BE2C (cell line): ENCODE measurements around the gene HTR6.
"Not testable (repeated sequence)": the region's sequence is repeated elsewhere in the genome, so short reads cannot be mapped to it uniquely, and the experiment has no call there.

ENCODE experiments used
- DNase-seq: peaks from one replicate; pipeline ENCODE4 v3.0.0-alpha.2; 2020
- H3K27me3 ChIP-seq: fragments of 250-450 bp; sonication (Bioruptor Pico); 2 replicates; pipeline ENCODE4 v1.5.1; 2020; ENCODE audit warnings: mild to moderate bottlenecking
- H3K36me3 ChIP-seq: fragments of 250-450 bp; sonication (Bioruptor Pico); 2 replicates; pipeline ENCODE4 v1.5.1; 2020; ENCODE audit warnings: mild to moderate bottlenecking
- H3K4me1 ChIP-seq: fragments of 250-450 bp; sonication (Bioruptor Pico); 2 replicates; pipeline ENCODE4 v1.5.1; 2020
- H3K4me3 ChIP-seq: 2 replicates; pipeline ENCODE4 v1.5.1; 2011; ENCODE audit warnings: low read depth, low read length
- H3K9me3 ChIP-seq: fragments of 250-450 bp; sonication (Bioruptor Pico); 2 replicates; pipeline ENCODE4 v1.5.1; 2020
- CTCF ChIP-seq: IDR thresholded peaks from 2 replicates; pipeline ENCODE4 v1.5.1; 2012; ENCODE audit warnings: mild to moderate bottlenecking, low read depth, low read length

Gene HTR6

GRCh38 chr1:19629357-19629756, 35.3 kb upstream of the HTR6 start:
- Histone ChIP-seq H3K4me3 (no peak overlapping the region), H3K27me3 (no peaks in the 10 kb centered on the region), H3K9me3 (no peaks in the 10 kb centered on the region), H3K36me3 (peaks cover 7% of the 10 kb centered on the region), H3K4me1 (no peaks in the 10 kb centered on the region)
- TF ChIP-seq CTCF: no peak
- no peak for DNase-seq

- H3K4me3 ChIP-seq, H3K4me1 ChIP-seq, H3K27me3 ChIP-seq, DNase-seq, H3K36me3 ChIP-seq, H3K9me3 ChIP-seq: not testable (repeated sequence)
These were observed 34.5 kb upstream of the HTR6 start for GRCh38 chr1:19630192-19630591.

- H3K4me3 ChIP-seq: no peak overlapping the region
- H3K36me3 ChIP-seq: peaks cover 3% of the 10 kb centered on the region; the same call in 1 of the 2 replicates
- DNase-seq: no peak
- H3K27me3 ChIP-seq: no peaks in the 10 kb centered on the region
- no peak for TF ChIP-seq CTCF
- H3K4me1 ChIP-seq: no peaks in the 10 kb centered on the region
- no peaks in the 10 kb centered on the region for H3K9me3 ChIP-seq
These were observed 33.8 kb upstream of the HTR6 start for GRCh38 chr1:19630720-19631395.

GRCh38 chr1:19632211-19632610, 32.5 kb upstream of the HTR6 start:
- no peaks in the 10 kb centered on the region for H3K4me1 ChIP-seq
- no peak for TF ChIP-seq CTCF
- DNase-seq: no peak

GRCh38 chr1:19633106-19633505, 31.6 kb upstream of the HTR6 start:
- no peak for DNase-seq
- no peak overlapping the region for H3K4me3 ChIP-seq
- no peaks in the 10 kb centered on the region for H3K4me1 ChIP-seq
- TF ChIP-seq CTCF: no peak
- no peaks in the 10 kb centered on the region for H3K9me3 ChIP-seq
- H3K27me3 ChIP-seq: no peaks in the 10 kb centered on the region
- no peaks in the 10 kb centered on the region for H3K36me3 ChIP-seq

More at GRCh38 chr1:19632211-19632610, 32.5 kb upstream of the HTR6 start:
- Histone ChIP-seq H3K9me3 (no peaks in the 10 kb centered on the region), H3K27me3 (no peaks in the 10 kb centered on the region), H3K36me3 (no peaks in the 10 kb centered on the region), H3K4me3 (no peak overlapping the region)

- H3K9me3 ChIP-seq, DNase-seq, H3K4me1 ChIP-seq, H3K4me3 ChIP-seq, H3K36me3 ChIP-seq, H3K27me3 ChIP-seq: not testable (repeated sequence)
These were observed 29.6 kb upstream of the HTR6 start for GRCh38 chr1:19635064-19635463.

- no peaks in the 10 kb centered on the region for H3K9me3 ChIP-seq
- no peak overlapping the region for H3K4me3 ChIP-seq
- H3K27me3 ChIP-seq: no peaks in the 10 kb centered on the region
- H3K4me1 ChIP-seq: no peaks in the 10 kb centered on the region
- no peak for TF ChIP-seq CTCF
- no peak for DNase-seq
- no peaks in the 10 kb centered on the region for H3K36me3 ChIP-seq
These were observed 29.0 kb upstream of the HTR6 start for GRCh38 chr1:19635646-19636045.
